Renal cortex interstitium (tissue), 15 donors: ENCODE results near the gene GINS1. TPM values are rescaled to one million over a fixed set of nuclear protein-coding genes. Genes with fewer than 3 reads are reported as not detected.

Experiments used
- DNase-seq, 11 donors: peaks; one replicate each; pipeline ENCODE4 v3.0.0-alpha.2; 2013; ENCODE audit warnings: low read depth in 9 of 11, low spot score in 4 of 11; ENCODE audit errors: extremely low read depth in 1 of 11
- long read RNA-seq, 16 experiments: transcript quantifications; one replicate each; lab custom pipeline, GENCODE V29; 2026
- polyA plus RNA-seq, 3 donors: library from polyadenylated mRNA; unstranded; fragments of 120-200 nt; gene quantifications; one replicate each; pipeline ENCODE4 v1.2.1, GENCODE V29; 2013; ENCODE audit not compliant: insufficient read length in 3 of 3

GINS1 gene
- 10 to 100 TPM; 18.9 to 21.0 (median 21.0) TPM for polyA plus RNA-seq
- long read RNA-seq, donor 1, partial matches to known transcripts, result 0 of 2 reads
- long read RNA-seq, donor 1, other reads (novel, unspliced or antisense), result 0 of 2 reads
- long read RNA-seq, donor 2, partial matches to known transcripts, result 0 of 1 reads
- long read RNA-seq, donor 2, other reads (novel, unspliced or antisense), result 0 of 1 reads
- long read RNA-seq, donor 3, partial matches to known transcripts, result 5 of 6 reads
- long read RNA-seq, donor 3, other reads (novel, unspliced or antisense), result 0 of 6 reads
- long read RNA-seq, donor 4, partial matches to known transcripts, result 0 of 1 reads
- long read RNA-seq, donor 4, other reads (novel, unspliced or antisense), result 0 of 1 reads
- long read RNA-seq, donor 5, partial matches to known transcripts, result 0 of 4 reads
- long read RNA-seq, donor 5, other reads (novel, unspliced or antisense), result 0 of 4 reads
- long read RNA-seq, donor 6, partial matches to known transcripts, result 0 of 1 reads
- long read RNA-seq, donor 6, other reads (novel, unspliced or antisense), result 0 of 1 reads
- long read RNA-seq, donor 7, transcript GINS1-201 (7 exons, 3,249 nt), result major isoform, 5 of 10 reads
- long read RNA-seq, donor 7, partial matches to known transcripts, result 5 of 10 reads
- long read RNA-seq, donor 7, other reads (novel, unspliced or antisense), result 0 of 10 reads
- long read RNA-seq, donor 8, partial matches to known transcripts, result 21 of 22 reads
- long read RNA-seq, donor 8, other reads (novel, unspliced or antisense), result 0 of 22 reads
- long read RNA-seq, donor 9, partial matches to known transcripts, result 0 of 2 reads
- long read RNA-seq, donor 9, other reads (novel, unspliced or antisense), result 0 of 2 reads
- long read RNA-seq, donor 10, partial matches to known transcripts, result 0 of 2 reads
- long read RNA-seq, donor 10, other reads (novel, unspliced or antisense), result 0 of 2 reads
- long read RNA-seq, donor 11, partial matches to known transcripts, result 0 of 4 reads
- long read RNA-seq, donor 11, other reads (novel, unspliced or antisense), result 0 of 4 reads
- long read RNA-seq, donor 12, partial matches to known transcripts, result 5 of 5 reads
- long read RNA-seq, donor 12, other reads (novel, unspliced or antisense), result 0 of 5 reads
- long read RNA-seq, donor 13, partial matches to known transcripts, result 23 of 23 reads
- long read RNA-seq, donor 13, other reads (novel, unspliced or antisense), result 0 of 23 reads
- long read RNA-seq, donor 14, result 0 reads
- long read RNA-seq, donor 15, result 0 reads
- long read RNA-seq, donor 16, transcript GINS1-201 (7 exons, 3,249 nt), result major isoform, 8 of 90 reads
- long read RNA-seq, donor 16, partial matches to known transcripts, result 82 of 90 reads
- long read RNA-seq, donor 16, other reads (novel, unspliced or antisense), result 0 of 90 reads

DNA sequence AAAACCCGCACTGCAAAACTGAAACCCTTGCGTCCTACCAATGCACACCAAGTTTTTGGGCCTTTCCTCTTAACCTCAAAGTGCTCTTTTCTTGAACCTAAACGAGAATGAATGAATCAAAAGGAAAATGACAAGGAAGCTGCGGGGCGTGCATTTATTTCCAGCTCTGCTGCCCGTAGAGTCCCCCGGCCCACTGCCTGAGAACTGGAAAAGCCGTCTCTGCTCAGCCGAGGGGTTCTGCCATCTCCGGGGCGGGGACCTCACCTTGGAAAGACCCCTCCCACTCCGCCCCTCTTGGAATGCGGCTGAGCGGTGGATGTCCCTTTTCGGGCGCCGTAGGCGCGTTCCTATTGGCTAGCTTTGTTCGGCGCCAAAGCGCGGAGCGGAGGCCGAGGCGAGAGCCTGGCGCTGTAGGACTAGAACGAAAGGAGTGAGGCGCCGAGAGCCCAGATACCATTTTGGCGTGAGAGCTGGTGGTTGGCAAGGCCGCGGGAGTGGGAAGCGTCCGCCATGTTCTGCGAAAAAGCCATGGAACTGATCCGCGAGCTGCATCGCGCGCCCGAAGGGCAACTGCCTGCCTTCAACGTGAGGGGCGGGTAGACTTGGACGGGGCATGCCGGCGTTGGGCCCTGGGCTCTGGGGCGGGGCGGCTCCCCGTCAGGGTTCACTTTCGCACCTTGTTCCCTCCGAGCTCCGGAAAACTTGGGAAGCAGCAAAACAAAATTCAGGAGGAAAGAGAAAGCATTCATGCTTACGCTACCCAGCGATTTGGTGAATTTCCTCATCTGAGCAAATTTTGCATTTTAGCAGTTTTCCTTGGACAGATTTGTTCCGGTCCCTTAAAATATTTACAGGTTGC is at the start of gene GINS1:
Gene GINS1 (plus strand): TSS at position 363 of the 859 bp plus-strand sequence. CDS start 148 bp downstream, at position 511.
- DNase-seq, result peak; percentile 76 to 97 (median 88)

GRCh38 chr20:25360631-25361286 is 46.7 kb upstream of the GINS1 start:
- DNase-seq, result no peak

- DNase-seq, result no peak
Observed at GRCh38 chr20:25361287-25361683, 46.2 kb upstream of the GINS1 start.

DNA sequence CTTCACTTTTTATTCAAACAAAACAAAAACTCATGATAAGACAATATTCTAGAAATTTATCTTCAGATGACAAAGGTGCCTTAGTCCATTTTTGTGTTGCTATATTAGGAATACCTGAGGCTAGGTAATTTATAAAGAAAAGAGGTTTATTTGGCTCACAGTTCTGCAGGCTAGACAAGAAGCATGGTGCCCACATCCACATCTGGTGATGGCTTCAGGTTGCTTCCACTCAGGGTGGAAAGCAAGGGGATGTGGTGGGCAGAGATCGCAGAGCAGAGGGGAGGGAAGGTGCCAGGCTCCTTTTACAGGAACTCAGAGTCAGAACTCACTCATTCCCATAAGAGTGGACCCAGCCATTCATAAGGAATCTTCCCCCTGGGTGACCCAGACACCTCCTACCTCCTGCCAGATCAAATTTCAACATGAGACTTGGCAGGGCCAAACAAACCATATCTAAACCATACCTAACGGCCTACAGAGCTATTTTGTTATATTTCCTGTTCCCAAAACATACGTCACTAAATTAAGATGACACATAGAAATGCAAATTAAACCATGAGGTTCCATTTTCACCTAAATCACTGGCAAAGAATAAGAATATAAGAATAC is 43.2 kb upstream of the GINS1 start:
- no peak for DNase-seq

GRCh38 chr20:25364879-25365699 is 42.4 kb upstream of the GINS1 start:
- DNase-seq, result no peak

DNA sequence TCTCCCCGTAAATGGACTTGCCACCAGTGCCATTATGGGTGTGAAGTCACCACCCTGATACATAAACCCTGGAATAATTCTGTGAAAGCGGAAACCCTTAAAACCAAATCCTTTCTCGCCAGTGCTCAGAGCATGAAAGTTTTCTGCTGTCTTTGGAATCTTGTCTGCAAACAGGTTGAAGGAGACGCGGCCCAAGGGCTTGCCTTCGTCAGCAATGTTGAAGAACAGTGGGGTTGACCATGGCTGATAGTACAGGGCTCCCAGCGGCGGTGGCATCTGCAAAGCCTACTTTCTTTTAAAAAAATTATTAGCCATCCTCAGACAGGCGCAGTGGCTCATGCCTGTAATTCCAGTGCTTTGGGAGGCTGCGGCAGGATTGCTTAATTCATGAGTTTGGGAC is 38.9 kb upstream of the GINS1 start:
- no peak for DNase-seq

DNA sequence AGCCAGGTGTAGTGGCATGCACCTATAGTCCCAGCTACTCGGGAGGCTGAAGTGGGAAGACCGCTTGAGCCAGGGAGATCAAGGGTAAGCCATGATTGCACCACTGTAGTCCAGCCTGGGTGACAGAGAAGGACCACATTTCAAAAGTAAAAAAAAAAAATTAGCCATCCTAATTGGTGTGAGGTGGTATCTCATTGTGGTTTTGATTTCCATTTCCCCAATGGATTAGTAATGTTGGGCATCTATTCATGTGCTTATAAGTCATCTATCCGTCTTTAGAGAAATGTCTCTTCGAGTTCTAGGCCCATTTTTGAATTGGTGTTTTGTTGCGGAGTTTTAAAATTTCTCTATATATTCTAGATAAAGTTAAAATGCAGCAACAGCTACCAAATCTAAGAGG is 38.5 kb upstream of the GINS1 start:
- no peak for DNase-seq

GRCh38 chr20:25369529-25369928 is 37.9 kb upstream of the GINS1 start:
- no peak for DNase-seq

DNA sequence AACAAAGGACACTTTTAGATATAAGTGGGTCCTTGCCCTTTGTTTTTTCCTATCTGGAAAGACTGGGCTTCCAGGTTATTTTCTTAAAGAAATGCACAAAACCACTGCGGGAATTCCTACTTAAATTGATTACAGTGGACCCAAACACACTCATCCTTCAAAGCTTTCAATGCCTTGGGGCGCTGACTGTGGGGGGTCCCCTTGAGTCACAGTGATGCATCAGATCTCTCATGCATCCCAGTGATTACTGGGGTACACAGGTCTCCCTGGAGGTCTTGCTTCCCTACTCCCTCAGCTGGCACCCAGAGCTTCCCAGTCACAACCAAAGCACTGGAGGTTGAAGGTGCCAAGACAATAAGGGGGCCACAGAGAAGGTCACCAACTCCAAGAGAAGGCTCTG is 37.5 kb upstream of the GINS1 start:
- DNase-seq, result no peak

GRCh38 chr20:25372584-25373336 is 34.7 kb upstream of the GINS1 start:
- no peak for DNase-seq

- no peak for DNase-seq
Observed at GRCh38 chr20:25374842-25375241, 32.6 kb upstream of the GINS1 start.

GRCh38 chr20:25376236-25376635 is 31.2 kb upstream of the GINS1 start:
- no peak for DNase-seq

DNA sequence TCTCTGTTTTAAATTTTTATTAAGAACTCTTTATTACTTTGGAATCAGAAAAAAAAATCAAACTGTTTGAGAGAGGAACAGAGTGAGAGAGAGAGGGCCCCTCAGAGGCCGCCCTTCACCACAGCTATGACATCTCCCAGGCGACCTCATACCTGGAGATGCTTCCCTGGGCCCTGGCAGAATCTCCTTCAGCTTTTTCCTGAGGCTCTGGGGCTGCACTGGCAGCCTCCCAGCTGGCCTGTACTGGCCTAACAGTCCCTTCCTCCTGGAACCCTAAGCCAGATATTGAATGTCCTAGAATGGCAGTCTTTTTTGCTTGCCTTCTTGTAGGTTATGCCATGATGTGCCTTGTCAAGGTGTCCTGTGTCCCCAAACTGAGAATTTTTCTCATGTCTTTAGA is 30.6 kb upstream of the GINS1 start:
- DNase-seq, result no peak

- DNase-seq, result no peak
Observed at GRCh38 chr20:25378189-25378883, 29.1 kb upstream of the GINS1 start.
